Measurements from ENCODE around the gene ENO1. TPM values are rescaled to one million over a fixed set of nuclear protein-coding genes. Genes with fewer than 3 reads are reported as not detected.

ENO1 gene
- total and polyA plus RNA-seq, 2 experiments from 2014 or later = 659 to 868 TPM

- no peak for DNase-seq (ENCODE audit: low spot score)
- H4K20me1 ChIP-seq (ENCODE audit: insufficient read depth, poor library complexity, severe bottlenecking) = no peaks in the 10 kb centered on the region
- no peak overlapping the region for H2AFZ ChIP-seq
- WGBS (ENCODE audit: low lambda C conversion rate, missing lambda C conversion rate) = 95% methylated on average over 21 of the region's 21 CpGs
- no peak overlapping the region for H3K4me2 ChIP-seq
- no peaks in the 10 kb centered on the region for H3K9me2 ChIP-seq (replicated peaks; ENCODE audit: insufficient read depth)
- H3K36me3 ChIP-seq (replicated peaks; ENCODE audit: insufficient read depth, low read depth) = no peaks in the 10 kb centered on the region
- H3K27ac ChIP-seq = no peak overlapping the region
- H3K9me3 ChIP-seq (ENCODE audit: low read depth) = no peaks in the 10 kb centered on the region
- peaks cover 20% of the 10 kb centered on the region for H3K4me1 ChIP-seq (ENCODE audit: insufficient read depth)
- H3K79me2 ChIP-seq = no peaks in the 10 kb centered on the region
- H3K27me3 ChIP-seq = no peaks in the 10 kb centered on the region
- TF ChIP-seq EZH2phosphoT487 (IDR thresholded peaks at IDR 0.05; ENCODE audit: low read depth, severe bottlenecking, unreplicated experiment) = no peak
- TF ChIP-seq EZH2 (IDR thresholded peaks at IDR 0.05; ENCODE audit: borderline replicate concordance) = no peak
- TF ChIP-seq CTCF (IDR thresholded peaks at IDR 0.05; ENCODE audit: poor library complexity) = no peak
- H3K4me3 ChIP-seq = no peak overlapping the region
Observed at GRCh38 chr1:8860738-8861516, 17.6 kb downstream of the ENO1 start.

GRCh38 chr1:8858888-8859706, 19.4 kb downstream of the ENO1 start:
- Histone ChIP-seq H4K20me1 (ENCODE audit: insufficient read depth, poor library complexity, severe bottlenecking) (no peaks in the 10 kb centered on the region), H2AFZ (no peak overlapping the region), H3K4me3 (no peak overlapping the region), H3K9me3 (ENCODE audit: low read depth) (no peaks in the 10 kb centered on the region), H3K27ac (peak overlapping the region; percentile 64), H3K4me2 (no peak overlapping the region), H3K9me2 (replicated peaks; ENCODE audit: insufficient read depth) (no peaks in the 10 kb centered on the region), H3K4me1 (ENCODE audit: insufficient read depth) (peaks cover 20% of the 10 kb centered on the region), H3K27me3 (no peaks in the 10 kb centered on the region), H3K36me3 (replicated peaks; ENCODE audit: insufficient read depth, low read depth) (no peaks in the 10 kb centered on the region), H3K79me2 (no peaks in the 10 kb centered on the region)
- WGBS (ENCODE audit: low lambda C conversion rate, missing lambda C conversion rate) = 84% methylated on average over 12 of the region's 12 CpGs
- TF ChIP-seq EZH2phosphoT487 (IDR thresholded peaks at IDR 0.05; ENCODE audit: low read depth, severe bottlenecking, unreplicated experiment) (no peak), CTCF (IDR thresholded peaks at IDR 0.05; ENCODE audit: poor library complexity) (peak; percentile 72)
- peak; percentile 78 for DNase-seq (ENCODE audit: low spot score)

GRCh38 chr1:8858112-8858668, 20.3 kb downstream of the ENO1 start:
- Histone ChIP-seq H3K4me2 (no peak overlapping the region), H3K27ac (peak overlapping the region; percentile 64), H3K79me2 (no peaks in the 10 kb centered on the region), H3K9me3 (ENCODE audit: low read depth) (no peaks in the 10 kb centered on the region), H3K9me2 (replicated peaks; ENCODE audit: insufficient read depth) (no peaks in the 10 kb centered on the region), H4K20me1 (ENCODE audit: insufficient read depth, poor library complexity, severe bottlenecking) (no peaks in the 10 kb centered on the region), H3K36me3 (replicated peaks; ENCODE audit: insufficient read depth, low read depth) (no peaks in the 10 kb centered on the region), H3K27me3 (no peaks in the 10 kb centered on the region), H2AFZ (no peak overlapping the region), H3K4me1 (ENCODE audit: insufficient read depth) (peaks cover 20% of the 10 kb centered on the region), H3K4me3 (no peak overlapping the region)
- WGBS (ENCODE audit: low lambda C conversion rate, missing lambda C conversion rate) = 30% methylated on average over 2 of the region's 2 CpGs
- DNase-seq (ENCODE audit: low spot score) = peak; percentile 60
- TF ChIP-seq EZH2 (IDR thresholded peaks at IDR 0.05; ENCODE audit: borderline replicate concordance) (no peak), CTCF (IDR thresholded peaks at IDR 0.05; ENCODE audit: poor library complexity) (no peak), EZH2phosphoT487 (IDR thresholded peaks at IDR 0.05; ENCODE audit: low read depth, severe bottlenecking, unreplicated experiment) (no peak)

Measured in hepatocyte (in vitro differentiated cells).